ENCODE results near the gene MRPL39.

DNA sequence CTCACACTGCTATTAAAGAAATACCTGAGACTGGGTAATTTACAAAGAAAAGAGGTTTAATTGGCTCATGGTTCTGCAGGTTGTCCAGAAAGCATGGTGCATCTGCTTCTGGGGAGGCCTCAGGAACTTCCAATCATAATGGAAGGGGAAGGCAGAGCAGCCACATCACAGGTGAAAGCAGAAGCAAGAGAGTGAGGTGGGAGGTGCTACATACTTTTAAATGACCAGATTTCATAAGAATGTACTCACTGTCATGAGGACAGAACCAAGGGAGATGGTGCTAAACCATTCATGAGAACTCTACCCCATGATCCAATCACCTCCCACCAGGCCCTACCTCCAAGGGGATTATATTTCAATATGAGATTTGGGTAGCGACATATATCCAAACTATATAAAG is 55.7 kb downstream of the MRPL39 start:
- TF ChIP-seq, protein P1, sequence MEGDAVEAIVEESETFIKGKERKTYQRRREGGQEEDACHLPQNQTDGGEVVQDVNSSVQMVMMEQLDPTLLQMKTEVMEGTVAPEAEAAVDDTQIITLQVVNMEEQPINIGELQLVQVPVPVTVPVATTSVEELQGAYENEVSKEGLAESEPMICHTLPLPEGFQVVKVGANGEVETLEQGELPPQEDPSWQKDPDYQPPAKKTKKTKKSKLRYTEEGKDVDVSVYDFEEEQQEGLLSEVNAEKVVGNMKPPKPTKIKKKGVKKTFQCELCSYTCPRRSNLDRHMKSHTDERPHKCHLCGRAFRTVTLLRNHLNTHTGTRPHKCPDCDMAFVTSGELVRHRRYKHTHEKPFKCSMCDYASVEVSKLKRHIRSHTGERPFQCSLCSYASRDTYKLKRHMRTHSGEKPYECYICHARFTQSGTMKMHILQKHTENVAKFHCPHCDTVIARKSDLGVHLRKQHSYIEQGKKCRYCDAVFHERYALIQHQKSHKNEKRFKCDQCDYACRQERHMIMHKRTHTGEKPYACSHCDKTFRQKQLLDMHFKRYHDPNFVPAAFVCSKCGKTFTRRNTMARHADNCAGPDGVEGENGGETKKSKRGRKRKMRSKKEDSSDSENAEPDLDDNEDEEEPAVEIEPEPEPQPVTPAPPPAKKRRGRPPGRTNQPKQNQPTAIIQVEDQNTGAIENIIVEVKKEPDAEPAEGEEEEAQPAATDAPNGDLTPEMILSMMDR (IDR thresholded peaks at IDR 0.05), result no peak
- TF ChIP-seq GABPA (IDR thresholded peaks at IDR 0.05; ENCODE audit: low read depth) (no peak), YY1 (IDR thresholded peaks at IDR 0.05; ENCODE audit: low read depth) (no peak), RFX5 (IDR thresholded peaks at IDR 0.05; ENCODE audit: low read length) (no peak), RXRA (IDR thresholded peaks at IDR 0.05; ENCODE audit: borderline replicate concordance, low read depth) (no peak)
